GM12878 (cell line): Measurements from ENCODE around the gene FAM184B. TPM values are rescaled to one million over a fixed set of nuclear protein-coding genes. Genes with fewer than 3 reads are reported as not detected.

Experiments used
- ATAC-seq: fragments of 200-7000 bp; cut with Tn5 transposase; 3 replicates; pipeline ENCODE4 v1.9.1; 2020; ENCODE audit warnings: mild to moderate bottlenecking, moderate library complexity
- BruUV-seq: library from RNA; stranded (reverse); fragments of 400-500 nt; replicated peaks from 2 replicates; lab custom pipeline; 2021; lab: Mats Ljungman, UMichigan
- CTCF ChIA-PET: fragments of 300-600 bp; sonication (Branson Sonifier 250); formaldehyde crosslinking; extraction: SDS; loops from one replicate; lab custom pipeline; 2021; ENCODE audit warnings: inconsistent platforms; lab: Yijun Ruan, JAX
- POLR2A ChIA-PET: fragments of 350-600 bp; formaldehyde crosslinking; extraction: SDS; loops from one replicate; lab custom pipeline; 2021; ENCODE audit warnings: inconsistent platforms; lab: Charles Lee
- RAD21 ChIA-PET: fragments of 300-600 bp; sonication (Branson Sonifier 250); formaldehyde crosslinking; loops from one replicate; lab custom pipeline; 2023; ENCODE audit warnings: antibody characterized with exemption; ENCODE audit not compliant: unreplicated experiment; lab: Charles Lee
- SMC1A ChIA-PET: fragments of 300-600 bp; sonication (Branson Sonifier 250); formaldehyde crosslinking; loops from one replicate; lab custom pipeline; 2023; ENCODE audit not compliant: unreplicated experiment, uncharacterized antibody; lab: Charles Lee
- DNase-seq: peaks from one replicate; pipeline ENCODE4 v3.0.0-alpha.2; 2011; ENCODE audit warnings: low read depth, low spot score
- FAIRE-seq: peaks from 3 replicates; lab custom pipeline; 2011; peaks lifted over from hg19 to GRCh38; lab: Jason Lieb, UNC
- H2AFZ ChIP-seq: 2 replicates; pipeline ENCODE4 v1.6.0; 2011; ENCODE audit warnings: low read depth, low read length, control low read depth; ENCODE audit not compliant: control insufficient read depth
- H3K27ac ChIP-seq: 2 replicates; pipeline ENCODE4 v1.5.1; 2011; ENCODE audit warnings: control low read depth; ENCODE audit not compliant: control insufficient read depth, insufficient read depth
- H3K27me3 ChIP-seq, 2 experiments: replicated peaks in 1 of 2; 2 replicates each; pipeline versions ENCODE4 v1.6.0 to v1.6.1; 2011; ENCODE audit warnings: low read length in 1 of 2; ENCODE audit not compliant: control insufficient read depth in 2 of 2, insufficient read depth in 2 of 2
- H3K36me3 ChIP-seq, 2 experiments: 2 replicates each; pipeline ENCODE4 v1.5.1; 2011; ENCODE audit warnings: low read length in 1 of 2; ENCODE audit not compliant: control insufficient read depth in 2 of 2, insufficient read depth in 2 of 2
- H3K4me1 ChIP-seq: 2 replicates; pipeline ENCODE4 v1.6.1; 2011; ENCODE audit warnings: mild to moderate bottlenecking, low read length, moderate library complexity, mixed read lengths; ENCODE audit not compliant: control insufficient read depth, insufficient read depth
- H3K4me2 ChIP-seq: 2 replicates; pipeline ENCODE4 v1.6.0; 2011; ENCODE audit warnings: control low read depth; ENCODE audit not compliant: control insufficient read depth, insufficient read depth
- H3K4me3 ChIP-seq: fragments of 200-600 bp; sonication (generic); 2 replicates; pipeline ENCODE4 v1.5.1; 2016
- H3K79me2 ChIP-seq: 2 replicates; pipeline ENCODE4 v1.6.0; 2011; ENCODE audit warnings: low read length; ENCODE audit not compliant: control insufficient read depth, insufficient read depth
- H3K9ac ChIP-seq: 2 replicates; pipeline ENCODE4 v1.8.0; 2011; ENCODE audit warnings: low read length, control low read depth, mixed read lengths; ENCODE audit not compliant: control insufficient read depth, insufficient read depth
- H3K9me3 ChIP-seq: replicated peaks from 3 replicates; pipeline ENCODE4 v1.5.1; 2011; ENCODE audit warnings: mild to moderate bottlenecking, low read length; ENCODE audit not compliant: control insufficient read depth, insufficient read depth
- H4K20me1 ChIP-seq: 2 replicates; pipeline ENCODE4 v1.6.0; 2011; ENCODE audit not compliant: control insufficient read depth, insufficient read depth
- ATF3 ChIP-seq: IDR thresholded peaks from 2 replicates; pipeline ENCODE4 v1.6.1; 2011; ENCODE audit warnings: low read depth, mild to moderate bottlenecking, low read length, moderate library complexity, borderline replicate concordance; ENCODE audit errors: extremely low read depth
- BACH1 ChIP-seq: fragments of 450-650 bp; IDR thresholded peaks from 2 replicates; pipeline ENCODE4 v1.6.1; 2017; ENCODE audit warnings: mild to moderate bottlenecking, borderline replicate concordance
- BRCA1 ChIP-seq: IDR thresholded peaks from 2 replicates; pipeline ENCODE4 v1.6.1; 2011; ENCODE audit warnings: low read depth, low read length, improper control_type of control experiment
- CREM ChIP-seq: IDR thresholded peaks from 2 replicates; pipeline ENCODE4 v1.6.1; 2014; ENCODE audit warnings: antibody characterized with exemption, low read depth
- EGR1 ChIP-seq, 2 experiments: IDR thresholded peaks; 1 replicate in 1 of 2; 2 replicates in 1 of 2; pipeline ENCODE4 v1.6.1; 2011 to 2012; ENCODE audit warnings: low read depth in 2 of 2, low read length in 2 of 2, borderline replicate concordance in 1 of 2, mild to moderate bottlenecking in 1 of 2, moderate library complexity in 1 of 2
- GATAD2B ChIP-seq: fragments of 450-650 bp; conservative IDR thresholded peaks from 2 replicates; pipeline ENCODE4 v1.6.1; 2017; ENCODE audit warnings: low read depth, mild to moderate bottlenecking, moderate library complexity
- IKZF2 ChIP-seq, 2 experiments: fragments of 450-650 bp; IDR thresholded peaks; 2 replicates each; pipeline ENCODE4 v1.6.1; 2017; ENCODE audit warnings: mild to moderate bottlenecking in 2 of 2, moderate library complexity in 2 of 2
- JUNB ChIP-seq: IDR thresholded peaks from 2 replicates; pipeline ENCODE4 v1.6.1; 2016; ENCODE audit warnings: antibody characterized with exemption, mild to moderate bottlenecking
- KDM1A ChIP-seq: fragments of 200-600 bp; sonication (generic); IDR thresholded peaks from 2 replicates; pipeline ENCODE4 v1.6.1; 2016; ENCODE audit warnings: borderline replicate concordance
- NFXL1 ChIP-seq: fragments of 450-650 bp; IDR thresholded peaks from 2 replicates; pipeline ENCODE4 v1.6.1; 2017; ENCODE audit warnings: antibody characterized with exemption, mild to moderate bottlenecking, borderline replicate concordance
- NFYA ChIP-seq: IDR thresholded peaks from 2 replicates; pipeline ENCODE4 v1.6.1; 2011; ENCODE audit warnings: low read depth, mild to moderate bottlenecking, low read length, improper control_type of control experiment, borderline replicate concordance
- PAX5 ChIP-seq: IDR thresholded peaks from 2 replicates; pipeline ENCODE4 v1.6.1; 2011; ENCODE audit warnings: low read depth, low read length, borderline replicate concordance
- POU2F2 ChIP-seq: IDR thresholded peaks from 3 replicates; pipeline ENCODE4 v1.6.1; 2011; ENCODE audit warnings: low read depth, mild to moderate bottlenecking, low read length, borderline replicate concordance
- RAD21 ChIP-seq: IDR thresholded peaks from 2 replicates; pipeline ENCODE4 v1.6.1; 2011; ENCODE audit warnings: mild to moderate bottlenecking, low read depth, low read length, moderate library complexity; ENCODE audit not compliant: insufficient read depth
- YY1 ChIP-seq: IDR thresholded peaks from 2 replicates; pipeline ENCODE4 v1.6.1; 2011; ENCODE audit warnings: low read depth, mild to moderate bottlenecking, low read length
- ZBTB11 ChIP-seq: fragments of 450-650 bp; formaldehyde crosslinking; IDR thresholded peaks from 2 replicates; pipeline ENCODE4 v1.5.0; 2022; ENCODE audit warnings: mild to moderate bottlenecking, missing genetic modification characterization
- ZNF384 ChIP-seq: IDR thresholded peaks from 2 replicates; pipeline ENCODE4 v1.6.1; 2012; ENCODE audit warnings: low read depth, mild to moderate bottlenecking, low read length, improper control_type of control experiment, borderline replicate concordance
- WGBS: methylation state at CpG from one replicate; pipeline ENCODE4 v1.1.6; 2016; ENCODE audit warnings: low lambda C conversion rate; ENCODE audit not compliant: insufficient replicate concordance, insufficient coverage; ENCODE audit errors: missing lambda C conversion rate; 5-methylcytosine and 5-hydroxymethylcytosine counted together
- in situ Hi-C: fragments of 300-500 bp; cut with MboI; formaldehyde crosslinking; loops from 9 replicates; pipeline ENCODE4 v1.14.3; 2018; ENCODE audit warnings: mixed read lengths
- intact Hi-C: fragments of 100-400 bp; cut with micrococcal nuclease; formaldehyde crosslinking; loops from one replicate; pipeline ENCODE4 v1.14.2; 2022; ENCODE audit not compliant: unreplicated experiment
- polyA plus RNA-seq, 11 experiments: library from polyadenylated mRNA; depleted of rRNA in 4 of 11; unstranded in 6 of 11; stranded (reverse) in 5 of 11; fragments of >200 nt; fragmentation: Nextera tagmentation in 4 of 11; fragmentation: Illumina TruSeq in 1 of 11; extraction: Ambion mirVana in 4 of 11; extraction: Trizol in 1 of 11; gene quantifications; 1 replicate in 1 of 11; 2 replicates in 10 of 11; pipeline versions ENCODE4 v1.2.1 to v1.2.3, GENCODE V29; 2011 to 2016; ENCODE audit warnings: inconsistent platforms in 2 of 11, missing spikeins in 2 of 11, low read depth in 1 of 11
- total RNA-seq, 4 experiments: library from RNA; depleted of rRNA in 3 of 4; stranded (reverse); fragments of >200 nt in 3 of 4; fragmentation: Illumina TruSeq in 1 of 4; extraction: Trizol in 1 of 4; gene quantifications; 2 replicates each; pipeline versions ENCODE4 v1.2.1 to v1.2.3, GENCODE V29; 2013 to 2021

The FAM184B gene
- total and polyA plus RNA-seq, 10 of the 15 experiments (the other 5 are each of a cell fraction or from before 2014, with no cell fraction given), result under 0.01 TPM; not detected in 9

- FAIRE-seq (peak; percentile 97), ATAC-seq (peak; percentile 89), DNase-seq (peak; percentile 68)
- peak within 1 kb of the TSS; percentile 75 for H3K4me2 ChIP-seq
- peaks cover under 1 to 2% of the 10 kb centered on the region in 2 experiments; a peak in 2 of 4 replicates for H3K36me3 ChIP-seq
- H2AFZ ChIP-seq, result peak within 1 kb of the TSS; percentile 84
- no peaks in the 10 kb centered on the region for H3K27me3 ChIP-seq
- no peaks in the 10 kb centered on the region for H3K9me3 ChIP-seq
- ChIA-PET CTCF (interaction anchor here (1.0 to 3.3 kb wide), 6 partner anchors 11 to 194 kb away, joined by 4 to 16 read pairs (median 6); partner anchors contain the start of gene LAP3), SMC1A (interaction anchor here (0.5 to 2.8 kb wide), 7 partner anchors 17 to 229 kb away, joined by 3 to 9 read pairs (median 3); partner anchors contain the start of gene LAP3), POLR2A (interaction anchor here (0.6 to 2.9 kb wide), 11 partner anchors 9 to 196 kb away, joined by 3 to 17 read pairs (median 3); partner anchors contain the start of genes DCAF16, LAP3 and NCAPG), RAD21 (interaction anchor here (0.9 to 2.3 kb wide), 7 partner anchors 19 to 978 kb away, joined by 3 to 6 read pairs (median 4); partner anchors contain the start of genes DCAF16 and LAP3)
- H3K9ac ChIP-seq, result peak within 1 kb of the TSS; percentile 93
- H3K79me2 ChIP-seq, result peaks cover 47% of the 10 kb centered on the region
- H3K27ac ChIP-seq, result peak within 1 kb of the TSS; percentile 84
- intact Hi-C loops, result loop anchor here (1.0 to 10.0 kb wide), 3 partner anchors 37 to 1390 kb away; partner anchors contain the start of genes DCAF16, LAP3, NCAPG and TAPT1
- in situ Hi-C loops, result no loop called here
- H3K4me3 ChIP-seq, result peak within 1 kb of the TSS; percentile 79
- WGBS, result under 1% methylated on average over 46 of the region's 46 CpGs
- BruUV-seq, result TSS peak; percentile 91
- H4K20me1 ChIP-seq, result peaks cover 11% of the 10 kb centered on the region; the same call in 1 of the 2 replicates
- H3K4me1 ChIP-seq, result peaks cover 6% of the 10 kb centered on the region; the same call in 1 of the 2 replicates
- TF ChIP-seq POU2F2 (peak; percentile 78; the same call in 1 of the 3 replicates), NFYA (no peak), ZNF384 (no peak), IKZF2 (IDR thresholded peaks at IDR 0.05) (no peak), EGR1 (IDR thresholded peaks at IDR 0.05; ENCODE audit: borderline replicate concordance in 1 of 2, low read depth in 2 of 2, low read length in 2 of 2) (peak in 1 of 2 experiments; percentile 61; a peak in 1 of 3 replicates), ZBTB11 (CRISPR knock-in tag) (peak; percentile 72), BACH1 (no peak; the same call in 1 of the 2 replicates), RAD21 (no peak), NFXL1 (no peak), KDM1A (no peak), ATF3 (peak; percentile 97), CREM (no peak), YY1 (peak; percentile 99), PAX5 (no peak), GATAD2B (no peak), JUNB (no peak), BRCA1 (no peak)
Observed at GRCh38 chr4:17614416-17615299, 166.8 kb downstream of the FAM184B start, which contains the start of gene MED28. Gene MED28 (plus strand): TSS chr4:17614641. CDS start chr4:17614655, 14 bp downstream.
